ENCODE measurements around the gene SMIM20.

GRCh38 chr4:25879991-25880651, 33.9 kb upstream of the SMIM20 start:
- TF ChIP-seq POLR2A (IDR thresholded peaks at IDR 0.05): no peak
- TF ChIP-seq CTCF (IDR thresholded peaks at IDR 0.05): no peak

All from adrenal gland (tissue), 5 donors.